Posterior cingulate gyrus (tissue), 11 donors: ENCODE data around the gene SYT7.

ENCODE experiments used
- DNase-seq, 10 donors: peaks; one replicate each; pipeline versions ENCODE4 v3.0.0 to v3.0.0-alpha.2; 2020 to 2021; ENCODE audit warnings: mixed read lengths in 3 of 10
- intact Hi-C: fragments of 100-400 bp; cut with DNase I; formaldehyde crosslinking; loops from one replicate; pipeline ENCODE4 v1.15.1; 2023

The SYT7 gene

GRCh38 chr11:61555978-61556377 lies 24.9 kb downstream of the SYT7 start:
- intact Hi-C loops: no loop called here
- DNase-seq: peak in 1 of 10 donors; percentile 55

GRCh38 chr11:61555051-61555969 lies 25.6 kb downstream of the SYT7 start:
- intact Hi-C loops: no loop called here
- DNase-seq: peak in 1 of 10 donors; percentile 82

- peak in 1 of 10 donors; percentile 71 for DNase-seq
- intact Hi-C loops: no loop called here
These were observed 26.5 kb downstream of the SYT7 start for GRCh38 chr11:61554172-61554988.

GRCh38 chr11:61553373-61554171 lies 27.3 kb downstream of the SYT7 start:
- intact Hi-C loops: no loop called here
- peak in 1 of 10 donors; percentile 47 for DNase-seq

GRCh38 chr11:61552108-61552635 lies 28.7 kb downstream of the SYT7 start:
- intact Hi-C loops: no loop called here
- DNase-seq: peak in 2 of 10 donors; percentile 75 to 91

GRCh38 chr11:61551634-61552033 lies 29.2 kb downstream of the SYT7 start:
- peak in 8 of 10 donors; percentile 25 to 92 (median 58) for DNase-seq
- intact Hi-C loops: no loop called here

- peak in 1 of 10 donors; percentile 71 for DNase-seq
- intact Hi-C loops: no loop called here
These were observed 30.1 kb downstream of the SYT7 start for GRCh38 chr11:61550665-61551227.

- DNase-seq: peak in 2 of 10 donors; percentile 37 to 86
- intact Hi-C loops: no loop called here
These were observed 31.0 kb downstream of the SYT7 start for GRCh38 chr11:61549662-61550568.

- intact Hi-C loops: no loop called here
- DNase-seq: peak in 1 of 10 donors; percentile 61
These were observed 31.7 kb downstream of the SYT7 start for GRCh38 chr11:61549177-61549576.

GRCh38 chr11:61547246-61547645 lies 33.6 kb downstream of the SYT7 start:
- intact Hi-C loops: no loop called here

GRCh38 chr11:61546663-61547062 lies 34.2 kb downstream of the SYT7 start:
- DNase-seq: peak in 1 of 10 donors; percentile 71
- intact Hi-C loops: no loop called here

More at GRCh38 chr11:61547246-61547645, 33.6 kb downstream of the SYT7 start:
- DNase-seq: peak in 1 of 10 donors; percentile 42

- intact Hi-C loops: no loop called here
These were observed 35.0 kb downstream of the SYT7 start for GRCh38 chr11:61545921-61546320.

GRCh38 chr11:61545341-61545740 lies 35.5 kb downstream of the SYT7 start:
- no peak for DNase-seq
- intact Hi-C loops: no loop called here

More at GRCh38 chr11:61545921-61546320, 35.0 kb downstream of the SYT7 start:
- DNase-seq: peak in 1 of 10 donors; percentile 39

GRCh38 chr11:61544466-61544865 lies 36.4 kb downstream of the SYT7 start:
- DNase-seq: no peak
- intact Hi-C loops: no loop called here

- intact Hi-C loops: no loop called here
- DNase-seq: no peak
These were observed 37.1 kb downstream of the SYT7 start for GRCh38 chr11:61543606-61544306.

GRCh38 chr11:61542705-61543104 lies 38.2 kb downstream of the SYT7 start:
- intact Hi-C loops: no loop called here
- DNase-seq: peak in 1 of 10 donors; percentile 91

- peak in 1 of 10 donors; percentile 38 for DNase-seq
- intact Hi-C loops: no loop called here
These were observed 38.8 kb downstream of the SYT7 start for GRCh38 chr11:61542024-61542461.

- DNase-seq: no peak
These were observed 39.3 kb downstream of the SYT7 start for GRCh38 chr11:61541598-61541997.

More at GRCh38 chr11:61541598-61541997, 39.3 kb downstream of the SYT7 start:
- intact Hi-C loops: no loop called here
